GM23338 (cell line): ENCODE measurements around the gene FNDC3B. TPM values are rescaled to one million over a fixed set of nuclear protein-coding genes. Genes with fewer than 3 reads are reported as not detected.

ENCODE experiments used
- ATAC-seq: fragments of 200-7000 bp; cut with Tn5 transposase; 3 replicates; pipeline ENCODE4 v1.9.1; 2020
- DNase-seq: peaks from one replicate; pipeline ENCODE4 v3.0.0-alpha.2; 2015; ENCODE audit warnings: low spot score
- H2AFZ ChIP-seq: fragments of 200-600 bp; sonication (generic); 2 replicates; pipeline ENCODE4 v1.8.0; 2016; ENCODE audit warnings: antibody characterized with exemption, mild to moderate bottlenecking, moderate library complexity
- H3F3A ChIP-seq: fragments of 200-600 bp; sonication (generic); replicated peaks from 2 replicates; pipeline ENCODE4 v1.8.0; 2017; ENCODE audit warnings: antibody characterized with exemption, mixed run types, low read depth
- H3K27ac ChIP-seq: fragments of 200-600 bp; sonication (generic); 2 replicates; pipeline ENCODE4 v1.6.1; 2016; ENCODE audit warnings: low read depth
- H3K27me3 ChIP-seq: fragments of 200-600 bp; sonication (generic); 2 replicates; pipeline ENCODE4 v1.8.0; 2016; ENCODE audit warnings: mild to moderate bottlenecking, mixed run types, moderate library complexity; ENCODE audit not compliant: insufficient read depth
- H3K36me3 ChIP-seq: fragments of 200-600 bp; sonication (generic); 2 replicates; pipeline ENCODE4 v1.8.0; 2016; ENCODE audit warnings: mild to moderate bottlenecking; ENCODE audit not compliant: insufficient read depth
- H3K4me1 ChIP-seq: fragments of 200-600 bp; sonication (generic); 2 replicates; pipeline ENCODE4 v1.8.0; 2016; ENCODE audit warnings: mild to moderate bottlenecking, moderate library complexity; ENCODE audit not compliant: insufficient read depth
- H3K4me2 ChIP-seq: fragments of 200-600 bp; sonication (generic); 2 replicates; pipeline ENCODE4 v1.7.1; 2017; ENCODE audit warnings: mixed run types
- H3K4me3 ChIP-seq: fragments of 200-600 bp; sonication (generic); 2 replicates; pipeline ENCODE4 v1.6.1; 2016; ENCODE audit warnings: mixed run types
- H3K79me2 ChIP-seq: fragments of 200-600 bp; sonication (generic); replicated peaks from 2 replicates; pipeline ENCODE4 v1.8.0; 2017; ENCODE audit warnings: mild to moderate bottlenecking; ENCODE audit not compliant: insufficient read depth
- H3K9me2 ChIP-seq: fragments of 200-600 bp; sonication (generic); 2 replicates; pipeline ENCODE4 v1.8.0; 2017; ENCODE audit not compliant: insufficient read depth
- H4K20me1 ChIP-seq: fragments of 200-600 bp; sonication (generic); replicated peaks from 2 replicates; pipeline ENCODE4 v1.8.0; 2017; ENCODE audit warnings: mild to moderate bottlenecking; ENCODE audit not compliant: insufficient read depth
- H3K27ac Mint-ChIP-seq: 2 replicates; pipeline ENCODE4 v1.8.0; 2020; ENCODE audit warnings: inconsistent platforms, mild to moderate bottlenecking, moderate library complexity, mixed read lengths
- H3K27me3 Mint-ChIP-seq: 3 replicates; pipeline ENCODE4 v1.8.0; 2022; ENCODE audit warnings: low read depth, mild to moderate bottlenecking, moderate library complexity, mixed read lengths, inconsistent platforms; ENCODE audit not compliant: insufficient read depth, poor library complexity
- H3K36me3 Mint-ChIP-seq: 3 replicates; pipeline ENCODE4 v1.8.0; 2021; ENCODE audit warnings: low read depth, mild to moderate bottlenecking, inconsistent platforms, moderate library complexity, mixed read lengths
- H3K4me1 Mint-ChIP-seq: 3 replicates; pipeline ENCODE4 v1.8.0; 2020; ENCODE audit warnings: mild to moderate bottlenecking, inconsistent platforms, mixed read lengths
- H3K4me3 Mint-ChIP-seq: 3 replicates; pipeline ENCODE4 v1.8.0; 2021; ENCODE audit warnings: moderate library complexity, mild to moderate bottlenecking, inconsistent platforms, mixed read lengths
- H3K9me3 Mint-ChIP-seq: 3 replicates; pipeline ENCODE4 v1.8.0; 2020; ENCODE audit warnings: moderate library complexity, mild to moderate bottlenecking, inconsistent platforms, mixed read lengths
- CREB1 ChIP-seq: fragments of 250-450 bp; sonication (Bioruptor Pico); IDR thresholded peaks from 2 replicates; pipeline ENCODE4 v1.5.0; 2020; ENCODE audit warnings: low read depth, mild to moderate bottlenecking, moderate library complexity
- EZH2 ChIP-seq: fragments of 200-600 bp; sonication (generic); IDR thresholded peaks from one replicate; pipeline ENCODE4 v1.8.0; 2017; ENCODE audit warnings: antibody characterized with exemption, mild to moderate bottlenecking, low read depth; ENCODE audit not compliant: unreplicated experiment
- EZH2phosphoT487 ChIP-seq: fragments of 200-600 bp; sonication (generic); IDR thresholded peaks from one replicate; pipeline ENCODE4 v1.8.1; 2018; ENCODE audit warnings: antibody characterized with exemption; ENCODE audit not compliant: unreplicated experiment
- JUNB ChIP-seq: IDR thresholded peaks from one replicate; pipeline ENCODE4 v1.6.1; 2016; ENCODE audit warnings: antibody characterized with exemption; ENCODE audit not compliant: unreplicated experiment
- NANOG ChIP-seq: IDR thresholded peaks from 2 replicates; pipeline ENCODE4 v1.6.1; 2016; ENCODE audit warnings: antibody characterized with exemption, borderline replicate concordance
- POLR2AphosphoS5 ChIP-seq: IDR thresholded peaks from 2 replicates; pipeline ENCODE4 v1.6.1; 2016; ENCODE audit warnings: antibody characterized with exemption, low read depth
- STAT1 ChIP-seq: IDR thresholded peaks from one replicate; pipeline ENCODE4 v1.6.1; 2016; ENCODE audit warnings: antibody characterized with exemption; ENCODE audit not compliant: unreplicated experiment
- ZNF114 ChIP-seq: fragments of 250-450 bp; sonication (Bioruptor Pico); IDR thresholded peaks from 2 replicates; pipeline ENCODE4 v1.5.0; 2020; ENCODE audit warnings: mild to moderate bottlenecking, moderate library complexity
- ZNF331 ChIP-seq: fragments of 250-450 bp; sonication (Bioruptor Pico); IDR thresholded peaks from 2 replicates; pipeline ENCODE4 v1.5.0; 2020; ENCODE audit warnings: low read depth, mild to moderate bottlenecking, moderate library complexity
- polyA plus RNA-seq: library from polyadenylated mRNA; unstranded; fragments of >200 nt; fragmentation: Nextera tagmentation; extraction: Ambion mirVana; gene quantifications from 2 replicates; pipeline ENCODE4 v1.2.1, GENCODE V29; 2016
- total RNA-seq: library from RNA; depleted of rRNA; stranded (reverse); fragments of >200 nt; shearing (Covaris generic); gene quantifications from 2 replicates; pipeline ENCODE4 v1.2.3, GENCODE V29; 2014
- TF ChIP-seq, protein P1 (sequence below): fragments of 250-450 bp; sonication (Bioruptor Pico); IDR thresholded peaks from 2 replicates; pipeline ENCODE4 v1.5.0; 2020; ENCODE audit warnings: mild to moderate bottlenecking, moderate library complexity
- TF ChIP-seq, protein P2 (sequence below): IDR thresholded peaks from one replicate; pipeline ENCODE4 v1.6.1; 2018; ENCODE audit warnings: antibody characterized with exemption; ENCODE audit not compliant: unreplicated experiment
- TF ChIP-seq, protein P3 (sequence below), 2 experiments: fragments of 200-600 bp in 1 of 2; sonication (generic) in 1 of 2; conservative IDR thresholded peaks; 2 replicates each; pipeline versions ENCODE4 v1.5.1 to v1.6.1; 2016 to 2017; ENCODE audit warnings: antibody characterized with exemption in 2 of 2, low read depth in 2 of 2, mild to moderate bottlenecking in 2 of 2, moderate library complexity in 1 of 2
- TF ChIP-seq, protein P4 (sequence below): IDR thresholded peaks from 2 replicates; pipeline ENCODE4 v1.6.1; 2016; ENCODE audit warnings: antibody characterized with exemption

Gene FNDC3B
- total and polyA plus RNA-seq, 2 experiments from 2014 or later, result 19.1 to 55.4 TPM

DNA sequence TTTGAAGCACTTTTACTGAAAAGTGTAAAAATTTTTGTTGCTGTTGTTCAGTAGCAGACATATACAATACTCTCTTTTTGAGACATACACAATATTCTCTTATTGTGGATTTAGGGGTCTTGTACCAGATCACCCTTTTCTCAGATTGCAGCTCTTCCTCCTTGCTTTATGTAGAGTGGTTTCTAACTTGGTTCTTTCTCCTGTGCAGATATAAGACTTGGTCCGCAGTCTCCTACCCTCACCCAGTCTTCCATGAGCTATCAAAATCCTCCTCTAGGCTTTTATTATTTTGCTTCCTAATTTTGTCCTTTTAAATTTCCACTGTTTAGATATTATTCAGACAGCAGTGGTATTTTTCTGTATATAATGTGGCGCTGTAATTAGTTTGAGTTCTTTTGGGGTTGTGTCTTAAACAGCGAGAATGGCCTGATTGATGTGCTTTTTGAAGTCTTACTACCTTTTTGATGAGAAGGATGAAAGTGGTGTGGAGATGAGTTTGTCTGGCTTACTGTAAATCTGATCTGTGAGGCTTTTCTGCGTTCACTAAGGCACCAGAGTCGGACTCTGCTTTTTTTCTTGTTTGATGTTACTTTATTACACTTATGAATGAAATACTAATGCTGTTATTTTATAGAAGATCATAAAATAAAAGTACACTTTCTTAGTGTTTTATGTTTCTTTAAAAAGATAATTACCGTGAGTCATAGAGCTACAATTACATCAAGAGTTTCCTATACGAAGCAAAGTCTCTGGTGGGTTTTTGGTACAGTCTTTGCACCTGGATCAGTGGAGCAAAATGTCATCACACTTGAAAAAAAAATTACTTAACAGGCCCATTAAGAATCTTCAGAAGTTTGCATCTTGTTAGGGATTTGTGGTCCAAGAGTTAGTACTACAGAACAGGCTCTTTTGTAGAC is 27.8 kb downstream of the FNDC3B start:
- DNase-seq, result no peak
- peaks cover 2% of the 10 kb centered on the region; the same call in 1 of the 3 replicates for H3K9me3 Mint-ChIP-seq
- Histone ChIP-seq H3K27me3 (no peaks in the 10 kb centered on the region), H3K79me2 (peaks cover 100% of the 10 kb centered on the region), H3K36me3 (no peaks in the 10 kb centered on the region), H3F3A (no peaks in the 10 kb centered on the region), H2AFZ (no peak overlapping the region), H3K27ac (no peak overlapping the region), H3K4me1 (peaks cover 48% of the 10 kb centered on the region), H3K4me2 (no peak overlapping the region), H3K4me3 (no peak overlapping the region), H4K20me1 (peaks cover 28% of the 10 kb centered on the region), H3K9me2 (no peaks in the 10 kb centered on the region)
- no peak overlapping the region for H3K4me3 Mint-ChIP-seq
- no peak overlapping the region for H3K27ac Mint-ChIP-seq
- H3K27me3 Mint-ChIP-seq, result peaks cover 3% of the 10 kb centered on the region
- no peak for TF ChIP-seq POLR2AphosphoS5
- TF ChIP-seq JUNB, result no peak
- TF ChIP-seq EZH2phosphoT487, result no peak
- TF ChIP-seq ZNF331, result no peak
- TF ChIP-seq, protein P1, sequence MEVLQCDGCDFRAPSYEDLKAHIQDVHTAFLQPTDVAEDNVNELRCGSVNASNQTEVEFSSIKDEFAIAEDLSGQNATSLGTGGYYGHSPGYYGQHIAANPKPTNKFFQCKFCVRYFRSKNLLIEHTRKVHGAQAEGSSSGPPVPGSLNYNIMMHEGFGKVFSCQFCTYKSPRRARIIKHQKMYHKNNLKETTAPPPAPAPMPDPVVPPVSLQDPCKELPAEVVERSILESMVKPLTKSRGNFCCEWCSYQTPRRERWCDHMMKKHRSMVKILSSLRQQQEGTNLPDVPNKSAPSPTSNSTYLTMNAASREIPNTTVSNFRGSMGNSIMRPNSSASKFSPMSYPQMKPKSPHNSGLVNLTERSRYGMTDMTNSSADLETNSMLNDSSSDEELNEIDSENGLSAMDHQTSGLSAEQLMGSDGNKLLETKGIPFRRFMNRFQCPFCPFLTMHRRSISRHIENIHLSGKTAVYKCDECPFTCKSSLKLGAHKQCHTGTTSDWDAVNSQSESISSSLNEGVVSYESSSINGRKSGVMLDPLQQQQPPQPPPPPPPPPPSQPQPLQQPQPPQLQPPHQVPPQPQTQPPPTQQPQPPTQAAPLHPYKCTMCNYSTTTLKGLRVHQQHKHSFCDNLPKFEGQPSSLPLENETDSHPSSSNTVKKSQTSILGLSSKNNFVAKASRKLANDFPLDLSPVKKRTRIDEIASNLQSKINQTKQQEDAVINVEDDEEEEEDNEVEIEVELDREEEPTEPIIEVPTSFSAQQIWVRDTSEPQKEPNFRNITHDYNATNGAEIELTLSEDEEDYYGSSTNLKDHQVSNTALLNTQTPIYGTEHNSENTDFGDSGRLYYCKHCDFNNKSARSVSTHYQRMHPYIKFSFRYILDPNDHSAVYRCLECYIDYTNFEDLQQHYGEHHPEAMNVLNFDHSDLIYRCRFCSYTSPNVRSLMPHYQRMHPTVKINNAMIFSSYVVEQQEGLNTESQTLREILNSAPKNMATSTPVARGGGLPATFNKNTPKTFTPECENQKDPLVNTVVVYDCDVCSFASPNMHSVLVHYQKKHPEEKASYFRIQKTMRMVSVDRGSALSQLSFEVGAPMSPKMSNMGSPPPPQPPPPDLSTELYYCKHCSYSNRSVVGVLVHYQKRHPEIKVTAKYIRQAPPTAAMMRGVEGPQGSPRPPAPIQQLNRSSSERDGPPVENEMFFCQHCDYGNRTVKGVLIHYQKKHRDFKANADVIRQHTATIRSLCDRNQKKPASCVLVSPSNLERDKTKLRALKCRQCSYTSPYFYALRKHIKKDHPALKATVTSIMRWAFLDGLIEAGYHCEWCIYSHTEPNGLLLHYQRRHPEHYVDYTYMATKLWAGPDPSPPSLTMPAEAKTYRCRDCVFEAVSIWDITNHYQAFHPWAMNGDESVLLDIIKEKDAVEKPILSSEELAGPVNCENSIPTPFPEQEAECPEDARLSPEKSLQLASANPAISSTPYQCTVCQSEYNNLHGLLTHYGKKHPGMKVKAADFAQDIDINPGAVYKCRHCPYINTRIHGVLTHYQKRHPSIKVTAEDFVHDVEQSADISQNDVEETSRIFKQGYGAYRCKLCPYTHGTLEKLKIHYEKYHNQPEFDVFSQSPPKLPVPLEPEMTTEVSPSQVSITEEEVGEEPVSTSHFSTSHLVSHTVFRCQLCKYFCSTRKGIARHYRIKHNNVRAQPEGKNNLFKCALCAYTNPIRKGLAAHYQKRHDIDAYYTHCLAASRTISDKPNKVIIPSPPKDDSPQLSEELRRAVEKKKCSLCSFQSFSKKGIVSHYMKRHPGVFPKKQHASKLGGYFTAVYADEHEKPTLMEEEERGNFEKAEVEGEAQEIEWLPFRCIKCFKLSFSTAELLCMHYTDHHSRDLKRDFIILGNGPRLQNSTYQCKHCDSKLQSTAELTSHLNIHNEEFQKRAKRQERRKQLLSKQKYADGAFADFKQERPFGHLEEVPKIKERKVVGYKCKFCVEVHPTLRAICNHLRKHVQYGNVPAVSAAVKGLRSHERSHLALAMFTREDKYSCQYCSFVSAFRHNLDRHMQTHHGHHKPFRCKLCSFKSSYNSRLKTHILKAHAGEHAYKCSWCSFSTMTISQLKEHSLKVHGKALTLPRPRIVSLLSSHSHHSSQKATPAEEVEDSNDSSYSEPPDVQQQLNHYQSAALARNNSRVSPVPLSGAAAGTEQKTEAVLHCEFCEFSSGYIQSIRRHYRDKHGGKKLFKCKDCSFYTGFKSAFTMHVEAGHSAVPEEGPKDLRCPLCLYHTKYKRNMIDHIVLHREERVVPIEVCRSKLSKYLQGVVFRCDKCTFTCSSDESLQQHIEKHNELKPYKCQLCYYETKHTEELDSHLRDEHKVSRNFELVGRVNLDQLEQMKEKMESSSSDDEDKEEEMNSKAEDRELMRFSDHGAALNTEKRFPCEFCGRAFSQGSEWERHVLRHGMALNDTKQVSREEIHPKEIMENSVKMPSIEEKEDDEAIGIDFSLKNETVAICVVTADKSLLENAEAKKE (CRISPR knock-in tag), result no peak
- TF ChIP-seq CREB1 (CRISPR knock-in tag), result no peak
- no peak for TF ChIP-seq STAT1
- TF ChIP-seq NANOG, result no peak
- TF ChIP-seq, protein P2, sequence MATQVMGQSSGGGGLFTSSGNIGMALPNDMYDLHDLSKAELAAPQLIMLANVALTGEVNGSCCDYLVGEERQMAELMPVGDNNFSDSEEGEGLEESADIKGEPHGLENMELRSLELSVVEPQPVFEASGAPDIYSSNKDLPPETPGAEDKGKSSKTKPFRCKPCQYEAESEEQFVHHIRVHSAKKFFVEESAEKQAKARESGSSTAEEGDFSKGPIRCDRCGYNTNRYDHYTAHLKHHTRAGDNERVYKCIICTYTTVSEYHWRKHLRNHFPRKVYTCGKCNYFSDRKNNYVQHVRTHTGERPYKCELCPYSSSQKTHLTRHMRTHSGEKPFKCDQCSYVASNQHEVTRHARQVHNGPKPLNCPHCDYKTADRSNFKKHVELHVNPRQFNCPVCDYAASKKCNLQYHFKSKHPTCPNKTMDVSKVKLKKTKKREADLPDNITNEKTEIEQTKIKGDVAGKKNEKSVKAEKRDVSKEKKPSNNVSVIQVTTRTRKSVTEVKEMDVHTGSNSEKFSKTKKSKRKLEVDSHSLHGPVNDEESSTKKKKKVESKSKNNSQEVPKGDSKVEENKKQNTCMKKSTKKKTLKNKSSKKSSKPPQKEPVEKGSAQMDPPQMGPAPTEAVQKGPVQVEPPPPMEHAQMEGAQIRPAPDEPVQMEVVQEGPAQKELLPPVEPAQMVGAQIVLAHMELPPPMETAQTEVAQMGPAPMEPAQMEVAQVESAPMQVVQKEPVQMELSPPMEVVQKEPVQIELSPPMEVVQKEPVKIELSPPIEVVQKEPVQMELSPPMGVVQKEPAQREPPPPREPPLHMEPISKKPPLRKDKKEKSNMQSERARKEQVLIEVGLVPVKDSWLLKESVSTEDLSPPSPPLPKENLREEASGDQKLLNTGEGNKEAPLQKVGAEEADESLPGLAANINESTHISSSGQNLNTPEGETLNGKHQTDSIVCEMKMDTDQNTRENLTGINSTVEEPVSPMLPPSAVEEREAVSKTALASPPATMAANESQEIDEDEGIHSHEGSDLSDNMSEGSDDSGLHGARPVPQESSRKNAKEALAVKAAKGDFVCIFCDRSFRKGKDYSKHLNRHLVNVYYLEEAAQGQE, result no peak
- TF ChIP-seq, protein P3, sequence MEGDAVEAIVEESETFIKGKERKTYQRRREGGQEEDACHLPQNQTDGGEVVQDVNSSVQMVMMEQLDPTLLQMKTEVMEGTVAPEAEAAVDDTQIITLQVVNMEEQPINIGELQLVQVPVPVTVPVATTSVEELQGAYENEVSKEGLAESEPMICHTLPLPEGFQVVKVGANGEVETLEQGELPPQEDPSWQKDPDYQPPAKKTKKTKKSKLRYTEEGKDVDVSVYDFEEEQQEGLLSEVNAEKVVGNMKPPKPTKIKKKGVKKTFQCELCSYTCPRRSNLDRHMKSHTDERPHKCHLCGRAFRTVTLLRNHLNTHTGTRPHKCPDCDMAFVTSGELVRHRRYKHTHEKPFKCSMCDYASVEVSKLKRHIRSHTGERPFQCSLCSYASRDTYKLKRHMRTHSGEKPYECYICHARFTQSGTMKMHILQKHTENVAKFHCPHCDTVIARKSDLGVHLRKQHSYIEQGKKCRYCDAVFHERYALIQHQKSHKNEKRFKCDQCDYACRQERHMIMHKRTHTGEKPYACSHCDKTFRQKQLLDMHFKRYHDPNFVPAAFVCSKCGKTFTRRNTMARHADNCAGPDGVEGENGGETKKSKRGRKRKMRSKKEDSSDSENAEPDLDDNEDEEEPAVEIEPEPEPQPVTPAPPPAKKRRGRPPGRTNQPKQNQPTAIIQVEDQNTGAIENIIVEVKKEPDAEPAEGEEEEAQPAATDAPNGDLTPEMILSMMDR (conservative IDR thresholded peaks at IDR 0.05; ENCODE audit: low read depth in 2 of 2), result no peak
- no peak for TF ChIP-seq EZH2
- TF ChIP-seq, protein P4, sequence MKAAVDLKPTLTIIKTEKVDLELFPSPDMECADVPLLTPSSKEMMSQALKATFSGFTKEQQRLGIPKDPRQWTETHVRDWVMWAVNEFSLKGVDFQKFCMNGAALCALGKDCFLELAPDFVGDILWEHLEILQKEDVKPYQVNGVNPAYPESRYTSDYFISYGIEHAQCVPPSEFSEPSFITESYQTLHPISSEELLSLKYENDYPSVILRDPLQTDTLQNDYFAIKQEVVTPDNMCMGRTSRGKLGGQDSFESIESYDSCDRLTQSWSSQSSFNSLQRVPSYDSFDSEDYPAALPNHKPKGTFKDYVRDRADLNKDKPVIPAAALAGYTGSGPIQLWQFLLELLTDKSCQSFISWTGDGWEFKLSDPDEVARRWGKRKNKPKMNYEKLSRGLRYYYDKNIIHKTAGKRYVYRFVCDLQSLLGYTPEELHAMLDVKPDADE, result no peak
- no peak for TF ChIP-seq ZNF114 (CRISPR knock-in tag)
- peaks cover 62% of the 10 kb centered on the region for H3K4me1 Mint-ChIP-seq
- peaks cover 20% of the 10 kb centered on the region; the same call in 2 of the 3 replicates for H3K36me3 Mint-ChIP-seq
- no peak for ATAC-seq
